ENCODE measurements around the gene GSE1. TPM values are rescaled to one million over a fixed set of nuclear protein-coding genes. Genes with fewer than 3 reads are reported as not detected.
A peak's percentile ranks its signal among the peaks of the same experiment; 100 is the strongest.

GSE1 gene
- polyA plus RNA-seq (2012; ENCODE audit: missing spikeins) = 18.8 TPM

DNA sequence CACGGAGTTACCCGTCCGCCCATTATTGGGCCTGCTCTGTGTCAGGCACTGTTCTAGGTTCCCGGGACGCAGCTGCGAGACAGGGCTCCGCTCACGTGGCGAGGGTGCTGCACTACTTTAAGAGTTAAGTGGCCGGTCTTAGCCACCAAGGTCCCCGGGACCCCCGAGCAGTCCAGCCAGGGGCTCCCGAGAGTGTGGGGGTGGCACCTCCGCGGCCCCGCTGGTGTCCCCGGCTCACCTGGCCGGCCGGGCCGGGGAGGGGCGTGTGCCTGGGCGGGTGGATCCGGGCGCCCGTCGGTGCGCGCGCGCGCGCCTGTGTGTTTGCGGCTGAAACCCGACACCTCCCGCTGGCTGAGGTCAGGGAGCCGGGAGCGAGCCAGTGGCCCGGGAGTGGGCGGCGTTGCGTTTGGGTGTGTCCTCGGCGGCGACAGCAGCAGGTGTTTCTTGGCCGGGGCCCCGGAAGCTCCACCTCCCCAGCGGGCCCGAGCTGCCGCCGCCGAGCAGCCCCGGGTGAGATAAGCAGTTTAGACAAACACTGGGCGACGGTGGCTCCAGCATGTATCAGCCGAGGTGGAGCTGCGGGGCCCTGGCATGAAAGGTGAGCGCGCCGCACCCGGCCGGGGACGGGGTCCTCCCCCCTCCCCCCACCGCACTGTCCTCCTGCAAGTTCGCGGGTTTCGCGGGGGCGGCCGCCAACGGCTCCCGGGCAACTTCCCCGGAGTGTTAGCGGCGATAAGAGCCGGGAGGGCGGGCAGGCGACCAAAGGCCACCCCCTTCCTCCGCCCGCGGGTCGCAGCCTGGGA is at the start of gene GSE1:
Gene GSE1 (plus strand): TSS at position 522 of the 803 bp plus-strand sequence. CDS start 70 bp downstream, at position 592.
- FAIRE-seq (peak; percentile 92), DNase-seq (ENCODE audit: insufficient read length) (peak; percentile 91)
- TF ChIP-seq POLR2AphosphoS5 (IDR thresholded peaks at IDR 0.05; ENCODE audit: low read depth, low read length) = no peak
- TF ChIP-seq POLR2A (IDR thresholded peaks at IDR 0.05; ENCODE audit: low read depth, low read length) = peak; percentile 54; the same call in 1 of the 2 replicates

DNA sequence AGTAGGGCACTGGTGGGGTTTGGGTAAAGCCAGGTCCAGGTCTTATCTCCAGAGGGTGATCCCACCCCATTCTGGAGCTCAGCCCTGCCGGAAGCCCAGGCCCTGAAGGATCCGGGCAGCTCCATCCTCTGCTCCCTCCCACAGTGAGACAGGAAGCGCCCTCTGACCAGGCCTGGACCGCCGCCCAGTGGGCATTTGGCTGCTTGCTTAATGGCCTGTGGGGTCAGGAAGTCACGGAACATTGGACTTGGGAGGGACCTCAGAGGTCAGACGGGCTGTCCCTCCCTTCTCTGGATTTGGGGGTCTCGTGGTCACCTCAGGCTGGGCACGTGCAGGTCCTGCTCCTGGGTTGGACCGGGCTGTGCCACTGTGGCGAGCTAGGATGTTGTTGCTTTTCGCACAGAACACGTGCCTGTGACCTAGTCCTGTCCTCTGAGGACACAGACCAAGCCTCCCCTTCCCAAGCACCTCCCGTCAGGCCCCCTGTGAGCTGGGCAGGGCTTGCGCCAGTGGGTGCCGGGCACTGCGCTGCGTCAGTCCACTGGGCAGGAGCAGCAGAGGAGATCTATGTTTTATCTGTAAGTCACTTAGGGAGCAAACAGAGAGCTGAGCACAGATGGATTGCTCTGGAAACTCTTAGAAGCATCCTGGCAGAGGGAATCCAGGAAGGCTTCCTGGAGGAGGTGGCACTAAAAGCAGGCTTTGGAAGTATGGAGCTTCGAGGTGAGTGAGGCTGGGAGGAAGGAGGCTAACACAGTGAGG is 49.4 kb upstream of the GSE1 start:
- DNase-seq (ENCODE audit: insufficient read length) = no peak
- FAIRE-seq = no peak

GRCh38 chr16:85564277-85565051 is 48.7 kb upstream of the GSE1 start:
- FAIRE-seq (no peak), DNase-seq (ENCODE audit: insufficient read length) (no peak)
- TF ChIP-seq TAF1 (IDR thresholded peaks at IDR 0.05; ENCODE audit: borderline replicate concordance, low read depth, low read length) (no peak), POLR2A (IDR thresholded peaks at IDR 0.05; ENCODE audit: low read depth, low read length) (no peak), POLR2AphosphoS5 (IDR thresholded peaks at IDR 0.05; ENCODE audit: low read depth, low read length) (no peak)

More for the DNA sequence above, 49.4 kb upstream of the GSE1 start:
- TF ChIP-seq POLR2A (IDR thresholded peaks at IDR 0.05; ENCODE audit: low read depth, low read length) (no peak), TAF1 (IDR thresholded peaks at IDR 0.05; ENCODE audit: borderline replicate concordance, low read depth, low read length) (no peak), POLR2AphosphoS5 (IDR thresholded peaks at IDR 0.05; ENCODE audit: low read depth, low read length) (no peak)

- no peak for TF ChIP-seq POLR2AphosphoS5 (IDR thresholded peaks at IDR 0.05; ENCODE audit: low read depth, low read length)
- no peak for TF ChIP-seq TAF1 (IDR thresholded peaks at IDR 0.05; ENCODE audit: borderline replicate concordance, low read depth, low read length)
- TF ChIP-seq POLR2A (IDR thresholded peaks at IDR 0.05; ENCODE audit: low read depth, low read length) = no peak
- DNase-seq (ENCODE audit: insufficient read length) (no peak), FAIRE-seq (no peak)
Observed at GRCh38 chr16:85565340-85565739, 47.8 kb upstream of the GSE1 start.

DNA sequence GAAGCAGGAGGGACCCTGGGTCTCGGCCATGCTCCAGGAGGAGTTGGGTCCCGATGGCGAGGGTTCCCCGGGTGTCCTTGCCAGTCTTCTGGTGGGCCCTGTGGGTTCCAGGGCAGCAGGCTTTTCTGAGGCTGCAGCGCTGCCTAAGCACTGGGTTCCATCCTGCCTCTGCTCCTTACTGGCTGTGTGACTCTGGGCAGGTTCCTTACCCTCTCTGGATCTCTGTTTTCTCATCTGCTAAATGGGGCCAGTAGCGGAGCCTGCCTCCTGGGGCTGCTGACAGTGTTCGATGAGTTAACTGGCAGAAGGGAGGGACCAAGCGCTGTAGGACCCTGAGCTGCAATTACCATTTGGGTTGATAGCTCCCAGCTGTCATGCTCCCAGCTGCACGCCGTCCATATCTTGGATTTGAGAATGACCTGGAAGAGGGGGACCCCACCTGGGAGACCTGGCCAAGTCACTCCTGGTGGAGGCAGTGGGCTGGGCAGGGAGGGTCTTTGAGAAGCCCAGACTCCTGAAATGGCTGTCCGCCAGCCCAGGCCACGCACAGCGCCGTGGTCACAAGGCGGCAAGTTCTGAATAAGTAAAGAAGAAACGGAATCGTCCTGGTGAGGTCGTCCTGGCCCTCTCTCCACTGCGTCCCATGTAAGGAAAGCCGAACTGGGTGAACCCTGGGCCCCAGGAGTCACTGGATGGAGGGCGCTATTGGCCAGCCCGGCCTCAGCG is 47.2 kb upstream of the GSE1 start:
- no peak for FAIRE-seq
- TF ChIP-seq TAF1 (IDR thresholded peaks at IDR 0.05; ENCODE audit: borderline replicate concordance, low read depth, low read length) (no peak), POLR2A (IDR thresholded peaks at IDR 0.05; ENCODE audit: low read depth, low read length) (no peak), POLR2AphosphoS5 (IDR thresholded peaks at IDR 0.05; ENCODE audit: low read depth, low read length) (no peak)
- no peak for DNase-seq (ENCODE audit: insufficient read length)

DNA sequence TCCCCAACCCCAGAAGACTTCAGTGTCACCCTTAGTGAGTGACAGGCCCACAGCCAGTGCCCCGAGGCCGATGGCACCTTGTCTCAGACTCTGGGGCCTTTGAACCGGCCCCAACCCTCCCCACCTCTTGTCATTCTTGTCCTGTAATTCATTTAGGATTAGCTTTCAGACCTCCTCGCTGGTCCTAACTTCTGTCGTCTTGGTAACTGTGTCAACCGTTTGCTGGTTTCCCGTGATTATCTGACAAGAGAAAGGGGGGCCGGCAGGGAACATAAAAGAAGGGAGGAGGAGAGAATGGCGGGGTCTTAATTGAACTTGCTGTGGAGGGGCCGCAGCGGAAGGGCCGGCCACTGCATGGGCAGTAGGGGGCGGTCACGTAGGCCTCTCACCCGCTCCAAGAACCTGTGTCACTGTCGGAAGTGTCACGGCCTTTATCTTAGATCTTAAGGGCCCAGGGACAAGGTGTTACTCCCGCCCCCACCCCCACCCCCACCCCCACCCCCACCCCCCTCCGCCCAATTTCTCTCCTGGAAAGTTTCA is 46.5 kb upstream of the GSE1 start:
- no peak for TF ChIP-seq POLR2A (IDR thresholded peaks at IDR 0.05; ENCODE audit: low read depth, low read length)
- TF ChIP-seq POLR2AphosphoS5 (IDR thresholded peaks at IDR 0.05; ENCODE audit: low read depth, low read length) = no peak
- no peak for TF ChIP-seq TAF1 (IDR thresholded peaks at IDR 0.05; ENCODE audit: borderline replicate concordance, low read depth, low read length)
- DNase-seq (ENCODE audit: insufficient read length) (no peak), FAIRE-seq (no peak)

DNA sequence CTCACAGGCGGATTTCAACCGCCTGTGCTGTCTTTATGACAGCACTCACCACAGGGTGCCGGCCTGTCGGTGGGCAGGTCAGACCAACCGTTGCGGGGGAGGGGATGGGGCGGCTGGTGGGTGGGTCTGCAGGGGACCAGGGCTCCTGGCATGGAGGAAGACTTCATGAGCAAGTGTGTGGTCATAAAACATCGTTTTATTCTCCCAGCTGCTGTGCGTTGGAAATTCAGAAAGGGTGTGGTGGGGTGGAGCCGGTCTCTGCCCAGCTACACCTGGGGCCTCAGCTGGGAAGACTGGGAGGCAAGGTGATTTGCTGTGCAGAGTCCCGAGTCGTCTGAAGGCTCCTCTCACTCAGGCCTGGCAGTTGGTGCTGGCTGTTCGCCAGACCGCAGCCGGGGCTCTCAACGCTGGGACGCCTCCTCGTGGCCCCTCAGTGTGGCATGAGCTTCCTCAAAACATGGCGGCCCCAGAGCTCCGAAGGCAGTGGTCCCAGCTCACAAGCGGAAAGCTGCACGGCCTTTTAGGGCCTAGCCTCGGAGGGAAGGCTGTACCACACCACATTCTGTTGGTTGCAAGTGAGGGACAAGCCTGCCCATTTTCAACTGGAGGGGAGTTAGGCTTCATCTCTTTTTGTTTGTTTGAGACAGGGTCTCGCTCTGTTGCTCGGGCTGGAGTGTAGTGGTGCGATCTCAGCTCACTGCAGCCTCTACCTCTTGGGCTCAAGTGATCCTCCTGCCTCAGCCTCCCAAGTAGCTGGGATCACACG is 45.8 kb upstream of the GSE1 start:
- no peak for TF ChIP-seq TAF1 (IDR thresholded peaks at IDR 0.05; ENCODE audit: borderline replicate concordance, low read depth, low read length)
- TF ChIP-seq POLR2A (IDR thresholded peaks at IDR 0.05; ENCODE audit: low read depth, low read length) = no peak
- TF ChIP-seq POLR2AphosphoS5 (IDR thresholded peaks at IDR 0.05; ENCODE audit: low read depth, low read length) = no peak
- FAIRE-seq (no peak), DNase-seq (ENCODE audit: insufficient read length) (no peak)

GRCh38 chr16:85567935-85568334 is 45.2 kb upstream of the GSE1 start:
- no peak for DNase-seq (ENCODE audit: insufficient read length)
- TF ChIP-seq TAF1 (IDR thresholded peaks at IDR 0.05; ENCODE audit: borderline replicate concordance, low read depth, low read length) (no peak), POLR2A (IDR thresholded peaks at IDR 0.05; ENCODE audit: low read depth, low read length) (no peak), POLR2AphosphoS5 (IDR thresholded peaks at IDR 0.05; ENCODE audit: low read depth, low read length) (no peak)
- no peak for FAIRE-seq

DNA sequence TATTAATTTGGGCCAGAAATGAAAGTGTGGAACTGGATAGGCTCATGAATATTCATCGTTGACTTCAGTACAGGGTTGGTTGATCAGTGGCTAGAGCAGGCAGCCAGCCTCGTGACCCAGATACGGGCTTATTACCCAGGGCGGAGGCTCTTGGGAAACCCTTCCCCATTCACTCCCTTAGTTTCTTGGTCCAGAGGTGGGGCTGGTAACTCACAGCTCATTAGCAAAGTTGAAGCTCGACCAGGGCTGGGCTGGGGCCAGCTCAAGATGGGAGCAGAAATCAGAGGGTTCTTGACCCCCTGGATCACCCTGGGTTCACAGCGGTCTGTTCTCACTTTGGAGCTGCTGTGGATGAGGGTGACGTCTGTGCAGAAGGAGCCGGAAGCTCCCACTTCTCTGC is 44.6 kb upstream of the GSE1 start:
- TF ChIP-seq TAF1 (IDR thresholded peaks at IDR 0.05; ENCODE audit: borderline replicate concordance, low read depth, low read length) = no peak
- TF ChIP-seq POLR2A (IDR thresholded peaks at IDR 0.05; ENCODE audit: low read depth, low read length) = no peak
- TF ChIP-seq POLR2AphosphoS5 (IDR thresholded peaks at IDR 0.05; ENCODE audit: low read depth, low read length) = no peak
- FAIRE-seq (no peak), DNase-seq (ENCODE audit: insufficient read length) (no peak)

All from GM12892 (cell line).